Coronary artery (tissue), 2 donors: ENCODE measurements around the gene AHI1.

ENCODE experiments used
- DNase-seq: peaks from one replicate; pipeline ENCODE4 v3.0.0-alpha.2; 2017; ENCODE audit warnings: low spot score
- H3K27ac ChIP-seq, 2 donors: fragments of 200-600 bp; sonication (generic); one replicate each; pipeline ENCODE4 v1.5.1; 2016 to 2019
- H3K4me3 ChIP-seq: fragments of 200-600 bp; sonication (generic); 2 replicates; pipeline ENCODE4 v1.5.1; 2016; ENCODE audit warnings: mild to moderate bottlenecking, moderate library complexity
- TF ChIP-seq, protein P1 (sequence below): fragments of 200-600 bp; sonication (generic); IDR thresholded peaks from one replicate; pipeline ENCODE4 v1.5.1; 2019; ENCODE audit warnings: antibody characterized with exemption

The AHI1 gene

DNA sequence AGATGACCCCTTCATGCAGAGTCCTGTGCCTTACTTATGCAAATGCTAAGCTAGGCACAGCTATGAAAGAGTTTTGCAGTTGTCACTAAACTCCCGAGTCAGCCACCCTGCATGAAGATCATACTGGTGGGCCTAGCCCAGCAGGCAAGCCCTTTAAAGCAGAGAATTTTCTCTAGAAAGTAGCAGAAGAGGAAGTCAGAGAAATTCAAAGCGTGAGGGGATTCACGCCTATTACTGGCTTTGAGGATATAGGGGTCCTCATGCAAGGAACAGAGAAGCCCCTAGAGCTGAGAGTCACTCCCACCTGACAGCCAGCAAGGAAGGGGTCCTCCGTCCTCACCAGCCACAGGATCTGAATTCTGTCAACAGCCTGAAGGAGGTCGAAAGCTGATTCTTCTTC, 261.8 kb downstream of the AHI1 start:
- no peak overlapping the region for H3K4me3 ChIP-seq
- no peak overlapping the region for H3K27ac ChIP-seq
- no peak for DNase-seq
- TF ChIP-seq, protein P1, sequence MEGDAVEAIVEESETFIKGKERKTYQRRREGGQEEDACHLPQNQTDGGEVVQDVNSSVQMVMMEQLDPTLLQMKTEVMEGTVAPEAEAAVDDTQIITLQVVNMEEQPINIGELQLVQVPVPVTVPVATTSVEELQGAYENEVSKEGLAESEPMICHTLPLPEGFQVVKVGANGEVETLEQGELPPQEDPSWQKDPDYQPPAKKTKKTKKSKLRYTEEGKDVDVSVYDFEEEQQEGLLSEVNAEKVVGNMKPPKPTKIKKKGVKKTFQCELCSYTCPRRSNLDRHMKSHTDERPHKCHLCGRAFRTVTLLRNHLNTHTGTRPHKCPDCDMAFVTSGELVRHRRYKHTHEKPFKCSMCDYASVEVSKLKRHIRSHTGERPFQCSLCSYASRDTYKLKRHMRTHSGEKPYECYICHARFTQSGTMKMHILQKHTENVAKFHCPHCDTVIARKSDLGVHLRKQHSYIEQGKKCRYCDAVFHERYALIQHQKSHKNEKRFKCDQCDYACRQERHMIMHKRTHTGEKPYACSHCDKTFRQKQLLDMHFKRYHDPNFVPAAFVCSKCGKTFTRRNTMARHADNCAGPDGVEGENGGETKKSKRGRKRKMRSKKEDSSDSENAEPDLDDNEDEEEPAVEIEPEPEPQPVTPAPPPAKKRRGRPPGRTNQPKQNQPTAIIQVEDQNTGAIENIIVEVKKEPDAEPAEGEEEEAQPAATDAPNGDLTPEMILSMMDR, result no peak

DNA sequence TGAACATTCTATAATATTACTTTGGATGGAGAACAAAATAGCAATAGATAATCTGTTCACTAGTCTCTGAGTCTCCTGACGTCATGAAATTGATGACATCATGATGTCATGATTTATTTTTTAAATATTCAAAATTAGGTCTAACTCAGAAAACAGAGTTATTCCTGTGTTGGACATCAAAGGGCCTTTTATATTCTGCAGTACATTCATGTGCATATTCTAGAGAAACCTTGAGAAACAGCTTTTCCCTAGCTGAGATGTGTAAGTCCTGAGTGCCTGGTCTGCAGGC, 263.1 kb downstream of the AHI1 start:
- H3K27ac ChIP-seq, result no peak overlapping the region
- no peak for DNase-seq
- H3K4me3 ChIP-seq, result no peak overlapping the region
- TF ChIP-seq, protein P1, result no peak

DNA sequence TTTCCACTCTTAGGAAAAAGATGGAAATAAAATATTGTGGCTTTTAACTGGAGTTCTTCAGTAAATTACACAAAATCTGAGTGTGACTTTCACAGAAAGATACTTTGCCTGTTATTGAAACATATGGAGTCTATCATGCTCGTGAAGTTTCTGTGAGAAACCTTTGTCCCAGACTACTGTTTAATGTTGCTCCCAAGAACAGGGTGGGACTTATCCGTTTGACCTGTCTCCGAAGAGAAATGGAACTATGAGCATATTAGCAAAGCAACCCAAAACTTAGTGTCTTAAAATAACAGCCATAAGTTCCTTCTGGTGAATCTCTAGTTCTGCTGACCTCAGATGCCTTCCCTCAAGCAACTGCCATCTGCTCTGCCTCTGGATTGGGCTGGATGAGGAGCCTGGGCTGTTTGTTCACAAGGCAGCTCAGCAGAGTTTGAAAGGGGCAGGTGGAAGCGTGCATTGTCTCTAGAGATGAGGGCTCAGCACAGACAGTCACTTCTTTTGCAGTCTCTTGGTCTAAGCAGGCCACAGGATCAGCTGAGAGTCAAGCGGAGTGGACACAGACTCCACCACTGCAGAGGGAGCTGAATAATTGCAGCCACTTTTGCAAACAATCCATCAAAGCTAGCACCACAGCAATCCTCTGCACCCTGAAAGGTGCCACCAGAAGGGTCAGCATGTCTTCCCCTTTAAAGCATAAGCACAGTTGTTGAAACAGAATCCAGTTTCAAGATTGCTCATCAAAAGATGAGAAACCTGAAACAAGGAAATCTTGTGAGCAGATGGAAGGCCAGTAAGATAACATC, 263.7 kb downstream of the AHI1 start:
- TF ChIP-seq, protein P1, result no peak
- DNase-seq, result no peak
- no peak overlapping the region for H3K4me3 ChIP-seq
- no peak overlapping the region for H3K27ac ChIP-seq
